Body of pancreas (tissue), 4 donors: Measurements from ENCODE around the gene NDUFB2.

Experiments used
- POLR2A ChIP-seq, 3 donors: fragments of 450-650 bp; IDR thresholded peaks; one replicate each; pipeline ENCODE4 v1.6.1; 2016; ENCODE audit warnings: antibody characterized with exemption in 3 of 3, mild to moderate bottlenecking in 2 of 3
- TF ChIP-seq, protein P1 (sequence below), 7 experiments: fragments of 450-650 bp in 4 of 7; fragments of 200-600 bp in 3 of 7; sonication (generic) in 3 of 7; IDR thresholded peaks; one replicate each; pipeline ENCODE4 v1.5.1; 2016 to 2019; ENCODE audit warnings: antibody characterized with exemption in 7 of 7

DNA sequence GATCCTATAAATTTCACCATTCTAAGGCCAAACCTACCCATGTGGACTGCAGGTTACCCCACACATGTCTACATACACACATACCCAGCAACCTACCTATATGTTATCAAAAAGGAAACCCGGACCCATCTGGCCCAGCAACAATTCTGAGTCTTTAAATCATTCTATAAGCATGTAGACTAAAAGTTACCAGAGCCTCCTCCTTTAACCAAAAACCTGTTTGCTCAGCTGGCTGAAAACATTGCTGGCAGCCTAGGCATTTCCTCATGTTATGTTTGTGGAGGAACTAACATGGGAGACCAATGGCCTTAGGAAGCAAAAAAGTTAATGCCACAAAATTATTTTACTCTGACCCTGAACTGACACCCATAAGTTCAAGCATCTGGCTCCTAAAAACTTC, 29.0 kb upstream of the NDUFB2 start:
- TF ChIP-seq, protein P1, sequence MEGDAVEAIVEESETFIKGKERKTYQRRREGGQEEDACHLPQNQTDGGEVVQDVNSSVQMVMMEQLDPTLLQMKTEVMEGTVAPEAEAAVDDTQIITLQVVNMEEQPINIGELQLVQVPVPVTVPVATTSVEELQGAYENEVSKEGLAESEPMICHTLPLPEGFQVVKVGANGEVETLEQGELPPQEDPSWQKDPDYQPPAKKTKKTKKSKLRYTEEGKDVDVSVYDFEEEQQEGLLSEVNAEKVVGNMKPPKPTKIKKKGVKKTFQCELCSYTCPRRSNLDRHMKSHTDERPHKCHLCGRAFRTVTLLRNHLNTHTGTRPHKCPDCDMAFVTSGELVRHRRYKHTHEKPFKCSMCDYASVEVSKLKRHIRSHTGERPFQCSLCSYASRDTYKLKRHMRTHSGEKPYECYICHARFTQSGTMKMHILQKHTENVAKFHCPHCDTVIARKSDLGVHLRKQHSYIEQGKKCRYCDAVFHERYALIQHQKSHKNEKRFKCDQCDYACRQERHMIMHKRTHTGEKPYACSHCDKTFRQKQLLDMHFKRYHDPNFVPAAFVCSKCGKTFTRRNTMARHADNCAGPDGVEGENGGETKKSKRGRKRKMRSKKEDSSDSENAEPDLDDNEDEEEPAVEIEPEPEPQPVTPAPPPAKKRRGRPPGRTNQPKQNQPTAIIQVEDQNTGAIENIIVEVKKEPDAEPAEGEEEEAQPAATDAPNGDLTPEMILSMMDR (IDR thresholded peaks at IDR 0.05): no peak
- TF ChIP-seq POLR2A (IDR thresholded peaks at IDR 0.05): no peak
